ENCODE data around the gene MTCH2. TPM values are rescaled to one million over a fixed set of nuclear protein-coding genes. Genes with fewer than 3 reads are reported as not detected.

MTCH2 gene
- polyA plus RNA-seq, 1 experiment: 104 TPM

DNA sequence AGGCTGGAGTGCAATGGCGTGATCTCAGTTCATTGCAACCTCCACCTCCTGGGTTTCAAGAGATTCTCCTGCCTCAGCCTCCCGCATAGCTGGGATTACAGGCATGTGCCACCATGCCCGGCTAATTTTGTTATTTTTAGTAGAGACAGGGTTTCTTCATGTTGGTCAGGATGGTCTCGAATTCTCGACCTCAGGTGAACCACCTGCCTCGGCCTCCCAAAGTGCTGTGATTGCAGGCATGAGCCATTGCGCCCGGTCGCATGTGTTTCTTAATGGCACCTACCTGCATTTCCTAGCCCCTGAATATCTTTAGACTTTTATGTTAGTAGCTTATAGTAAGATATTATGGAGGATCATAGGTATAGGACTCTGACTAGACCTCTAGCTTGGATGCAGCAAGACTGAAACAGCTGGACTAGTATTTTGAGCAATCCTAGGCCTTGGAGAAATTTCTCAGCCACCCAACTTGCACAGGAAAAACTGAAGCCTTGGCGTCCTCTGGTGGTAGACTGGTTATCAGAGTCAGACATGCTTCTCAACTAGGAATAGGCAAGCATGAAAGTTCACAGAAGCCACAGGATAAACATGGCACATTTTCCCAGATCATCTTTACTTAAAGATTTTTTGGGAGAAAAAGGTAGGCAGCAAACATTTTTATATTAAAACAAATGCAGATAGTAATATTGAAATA, 25.5 kb downstream of the MTCH2 start:
- H3K36me3 ChIP-seq (ENCODE audit: control insufficient read depth, insufficient read depth, low read length): peaks cover 7% of the 10 kb centered on the region
- peak; percentile 98 for TF ChIP-seq CTCF (IDR thresholded peaks at IDR 0.05; ENCODE audit: insufficient read depth, low read depth, low read length)
- CTCF ChIA-PET: interaction anchor here (0.6 to 3.1 kb wide), 22 partner anchors 10 to 361 kb away, joined by 3 to 26 read pairs (median 4); partner anchors contain the start of gene CELF1
- DNase-seq (ENCODE audit: low read depth): no peak
- H3K27me3 ChIP-seq (ENCODE audit: control insufficient read depth, insufficient read depth, low read length): no peaks in the 10 kb centered on the region
- H3K4me3 ChIP-seq (ENCODE audit: low read depth, low read length): no peak overlapping the region
- POLR2A ChIA-PET: interaction anchor here (0.5 kb wide), 1 partner anchor 15 kb away, joined by 3 read pairs; no protein-coding TSS in a partner anchor

GRCh38 chr11:47615249-47615648, 27.1 kb downstream of the MTCH2 start:
- Histone ChIP-seq H3K4me3 (ENCODE audit: low read depth, low read length) (no peak overlapping the region), H3K27me3 (ENCODE audit: control insufficient read depth, insufficient read depth, low read length) (no peaks in the 10 kb centered on the region), H3K36me3 (ENCODE audit: control insufficient read depth, insufficient read depth, low read length) (peaks cover 2% of the 10 kb centered on the region)
- POLR2A ChIA-PET: no interaction called here
- no peak for TF ChIP-seq CTCF (IDR thresholded peaks at IDR 0.05; ENCODE audit: insufficient read depth, low read depth, low read length)
- CTCF ChIA-PET: interaction anchor here (0.8 to 3.1 kb wide), 2 partner anchors 150 to 241 kb away, joined by 3 to 13 read pairs; no protein-coding TSS in a partner anchor
- no peak for DNase-seq (ENCODE audit: low read depth)

DNA sequence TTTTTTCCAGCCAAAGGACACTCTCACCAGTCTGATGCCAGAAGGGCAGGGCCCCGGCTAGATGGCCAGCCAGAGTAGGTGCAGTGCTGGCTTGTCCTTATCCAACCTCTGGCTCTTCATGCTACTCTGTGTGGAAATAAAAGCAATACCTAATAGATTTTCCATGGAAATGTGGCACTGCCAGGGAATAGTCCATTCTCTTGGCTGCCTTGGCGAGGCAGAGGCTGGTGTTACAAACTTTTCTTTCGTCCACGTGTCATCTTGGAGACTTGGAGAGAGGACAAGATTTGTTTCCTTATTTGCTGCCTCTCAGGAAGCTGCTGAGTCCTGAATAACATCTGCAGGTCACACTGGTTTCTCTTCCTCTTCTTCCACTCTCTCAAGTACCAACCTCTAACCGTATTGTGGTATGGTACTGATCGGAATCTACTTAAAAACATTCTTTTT, 31.0 kb downstream of the MTCH2 start:
- CTCF ChIA-PET: no interaction called here
- POLR2A ChIA-PET: no interaction called here
- no peaks in the 10 kb centered on the region for H3K27me3 ChIP-seq (ENCODE audit: control insufficient read depth, insufficient read depth, low read length)
- H3K4me3 ChIP-seq (ENCODE audit: low read depth, low read length): no peak overlapping the region
- DNase-seq (ENCODE audit: low read depth): no peak
- TF ChIP-seq CTCF (IDR thresholded peaks at IDR 0.05; ENCODE audit: insufficient read depth, low read depth, low read length): no peak
- no peaks in the 10 kb centered on the region for H3K36me3 ChIP-seq (ENCODE audit: control insufficient read depth, insufficient read depth, low read length)

GRCh38 chr11:47609675-47610074, 32.7 kb downstream of the MTCH2 start:
- no peaks in the 10 kb centered on the region for H3K27me3 ChIP-seq (ENCODE audit: control insufficient read depth, insufficient read depth, low read length)
- H3K4me3 ChIP-seq (ENCODE audit: low read depth, low read length): no peak overlapping the region
- no peak for DNase-seq (ENCODE audit: low read depth)
- POLR2A ChIA-PET: interaction anchor here (0.5 kb wide), 1 partner anchor 43 kb away, joined by 10 read pairs; no protein-coding TSS in a partner anchor
- no peaks in the 10 kb centered on the region for H3K36me3 ChIP-seq (ENCODE audit: control insufficient read depth, insufficient read depth, low read length)
- CTCF ChIA-PET: no interaction called here
- no peak for TF ChIP-seq CTCF (IDR thresholded peaks at IDR 0.05; ENCODE audit: insufficient read depth, low read depth, low read length)

GRCh38 chr11:47607380-47607779, 35.0 kb downstream of the MTCH2 start:
- Histone ChIP-seq H3K27me3 (ENCODE audit: control insufficient read depth, insufficient read depth, low read length) (no peaks in the 10 kb centered on the region), H3K36me3 (ENCODE audit: control insufficient read depth, insufficient read depth, low read length) (no peaks in the 10 kb centered on the region), H3K4me3 (ENCODE audit: low read depth, low read length) (no peak overlapping the region)
- TF ChIP-seq CTCF (IDR thresholded peaks at IDR 0.05; ENCODE audit: insufficient read depth, low read depth, low read length): no peak
- CTCF ChIA-PET: interaction anchor here (0.6 to 3.7 kb wide), 7 partner anchors 9 to 233 kb away, joined by 3 to 20 read pairs (median 6); no protein-coding TSS in a partner anchor
- peak; percentile 83 for DNase-seq (ENCODE audit: low read depth)
- POLR2A ChIA-PET: interaction anchor here (1.0 kb wide), 1 partner anchor 111 kb away, joined by 3 read pairs; no protein-coding TSS in a partner anchor

Data from BJ (cell line).